K562 (cell line): ENCODE data around the gene HNRNPLL. TPM values are rescaled to one million over a fixed set of nuclear protein-coding genes. Genes with fewer than 3 reads are reported as not detected.

Experiments
- ATAC-seq: fragments of 200-7000 bp; cut with Tn5 transposase; 3 replicates; pipeline ENCODE4 v1.9.1; 2020; ENCODE audit warnings: moderate library complexity
- BruUV-seq: library from RNA; stranded (reverse); fragments of 400-500 nt; replicated peaks from 2 replicates; lab custom pipeline; 2021; lab: Mats Ljungman, UMichigan
- CTCF ChIA-PET: fragments of 300-600 bp; formaldehyde crosslinking; extraction: SDS; loops from one replicate; lab custom pipeline; 2021; ENCODE audit warnings: low intra/inter-chr PET ratio; lab: Yijun Ruan, JAX
- POLR2A ChIA-PET: fragments of 300-600, 350-650 bp; sonication (Branson Sonifier 250); formaldehyde crosslinking; extraction: SDS; loops from one replicate; lab custom pipeline; 2021; ENCODE audit warnings: antibody characterized with exemption, inconsistent platforms; lab: Yijun Ruan, JAX
- DNase-seq, 4 experiments: peaks; one replicate each; pipeline versions ENCODE4 v3.0.0 to v3.0.0-alpha.2; 2011 to 2018; ENCODE audit warnings: low spot score in 3 of 4, mixed read lengths in 3 of 4; ENCODE audit errors: extremely low read depth in 1 of 4
- FAIRE-seq: peaks from 2 replicates; lab custom pipeline; 2011; peaks lifted over from hg19 to GRCh38; lab: Jason Lieb, UNC
- H2AFZ ChIP-seq: 2 replicates; pipeline ENCODE4 v1.6.0; 2011; ENCODE audit warnings: low read depth, low read length, control low read depth, inconsistent platforms
- H3K27ac ChIP-seq: fragments of 200-600 bp; 3 replicates; pipeline ENCODE4 v1.8.0; 2011; ENCODE audit warnings: low read depth, mild to moderate bottlenecking, control low read depth, inconsistent platforms, low read length, moderate library complexity, mixed read lengths; ENCODE audit errors: extremely low read depth
- H3K27me3 ChIP-seq, 2 experiments: fragments of 300-600 bp in 1 of 2; 2 replicates in 1 of 2; 3 replicates in 1 of 2; pipeline versions ENCODE4 v1.6.0 to v1.8.0; 2011; ENCODE audit warnings: inconsistent platforms in 2 of 2, low read length in 2 of 2, mild to moderate bottlenecking in 1 of 2, mixed read lengths in 1 of 2, moderate library complexity in 1 of 2; ENCODE audit not compliant: control insufficient read depth in 2 of 2, insufficient read depth in 2 of 2
- H3K36me3 ChIP-seq: fragments of 300-600 bp; 3 replicates; pipeline ENCODE4 v1.8.0; 2011; ENCODE audit warnings: mild to moderate bottlenecking, low read length, inconsistent platforms; ENCODE audit not compliant: control insufficient read depth, insufficient read depth
- H3K4me1 ChIP-seq, 2 experiments: fragments of 200-600 bp in 1 of 2; replicated peaks in 1 of 2; 2 replicates in 1 of 2; 3 replicates in 1 of 2; pipeline versions ENCODE4 v1.5.1 to v1.8.0; 2011; ENCODE audit warnings: inconsistent platforms in 2 of 2, low read length in 2 of 2, mild to moderate bottlenecking in 1 of 2, mixed read lengths in 1 of 2, moderate library complexity in 1 of 2; ENCODE audit not compliant: control insufficient read depth in 2 of 2, insufficient read depth in 2 of 2
- H3K4me2 ChIP-seq: 2 replicates; pipeline ENCODE4 v1.6.1; 2011; ENCODE audit warnings: low read length, control low read depth, inconsistent platforms, mixed read lengths; ENCODE audit not compliant: insufficient read depth
- H3K4me3 ChIP-seq: fragments of 200-600 bp; sonication (generic), shearing (Covaris generic); 2 replicates; pipeline ENCODE4 v1.5.1; 2016; ENCODE audit warnings: control low read depth, inconsistent platforms
- H3K79me2 ChIP-seq: fragments of 200-600 bp; 3 replicates; pipeline ENCODE4 v1.8.0; 2011; ENCODE audit warnings: low read length, inconsistent platforms; ENCODE audit not compliant: control insufficient read depth, insufficient read depth
- H3K9ac ChIP-seq, 2 experiments: 2 replicates each; pipeline versions ENCODE4 v1.6.0 to v1.6.1; 2011; ENCODE audit warnings: low read depth in 2 of 2, low read length in 2 of 2, control low read depth in 1 of 2, inconsistent platforms in 1 of 2, mild to moderate bottlenecking in 1 of 2, mixed read lengths in 1 of 2; ENCODE audit not compliant: insufficient read depth in 1 of 2
- H3K9me1 ChIP-seq: one replicate; pipeline ENCODE4 v1.6.0; 2011; ENCODE audit warnings: inconsistent platforms, mild to moderate bottlenecking, low read length, moderate library complexity; ENCODE audit not compliant: control insufficient read depth, insufficient read depth
- H3K9me3 ChIP-seq: replicated peaks from 2 replicates; pipeline ENCODE4 v1.5.1; 2011; ENCODE audit warnings: low read depth, low read length, inconsistent platforms; ENCODE audit not compliant: control insufficient read depth, insufficient read depth
- H4K20me1 ChIP-seq: replicated peaks from 2 replicates; pipeline ENCODE4 v1.6.1; 2011; ENCODE audit warnings: low read length, inconsistent platforms, mixed read lengths; ENCODE audit not compliant: control insufficient read depth, insufficient read depth
- CCAR2 ChIP-seq: fragments of 200-400 bp; formaldehyde crosslinking; IDR thresholded peaks from 2 replicates; pipeline ENCODE4 v1.6.1; 2017; ENCODE audit warnings: mild to moderate bottlenecking, low read depth, low read length
- GATAD2B ChIP-seq: fragments of 450-650 bp; IDR thresholded peaks from 2 replicates; pipeline ENCODE4 v1.6.1; 2017; ENCODE audit warnings: mild to moderate bottlenecking, borderline replicate concordance
- GTF2E2 ChIP-seq: fragments of 200-800 bp; sonication (Bioruptor generic); IDR thresholded peaks from 2 replicates; pipeline ENCODE4 v1.6.1; 2016; ENCODE audit warnings: missing genetic modification characterization, missing compliant biosample characterization
- NFYB ChIP-seq: IDR thresholded peaks from 2 replicates; pipeline ENCODE4 v1.6.1; 2011; ENCODE audit warnings: mild to moderate bottlenecking, moderate library complexity; ENCODE audit not compliant: insufficient read length; ENCODE audit errors: extremely low read depth
- NR3C1 ChIP-seq: sonication (generic); formaldehyde crosslinking; IDR thresholded peaks from 2 replicates; pipeline ENCODE4 v1.8.1; 2022; ENCODE audit warnings: missing genetic modification reagents
- U2AF1 ChIP-seq: fragments of 200-400 bp; formaldehyde crosslinking; optimal IDR thresholded peaks from 2 replicates; pipeline ENCODE3; 2017; ENCODE audit warnings: mild to moderate bottlenecking, low read depth, low read length, moderate library complexity
- ZNF707 ChIP-seq: fragments of 250-450 bp; sonication (Bioruptor Pico); conservative IDR thresholded peaks from 2 replicates; pipeline ENCODE4 v1.8.0; 2022; ENCODE audit warnings: inconsistent platforms, mild to moderate bottlenecking, moderate library complexity
- WGBS: fragments of 100-300 bp; shearing (Covaris generic); methylation state at CpG from one replicate; pipeline ENCODE4 v1.1.6; 2016; ENCODE audit warnings: low coverage, mixed read lengths; ENCODE audit not compliant: insufficient coverage; ENCODE audit errors: missing lambda C conversion rate; 5-methylcytosine and 5-hydroxymethylcytosine counted together
- in situ Hi-C: fragments of 300-500 bp; cut with MboI; formaldehyde crosslinking; loops from 4 replicates; pipeline ENCODE4 v1.15.0; 2018; ENCODE audit warnings: inconsistent platforms, mixed read lengths
- intact Hi-C: fragments of 100-400 bp; cut with micrococcal nuclease; formaldehyde crosslinking; loops from 2 replicates; pipeline ENCODE4 v1.14.2; 2022
- polyA plus RNA-seq, 8 experiments: library from polyadenylated mRNA; depleted of rRNA in 4 of 8; stranded (reverse) in 5 of 8; unstranded in 3 of 8; fragments of >200 nt; fragmentation: Nextera tagmentation in 2 of 8; fragmentation: Illumina TruSeq in 1 of 8; extraction: Ambion mirVana in 2 of 8; extraction: Trizol in 1 of 8; gene quantifications; 2 replicates each; pipeline versions ENCODE4 v1.2.1 to v1.2.3, GENCODE V29; 2011 to 2014; ENCODE audit warnings: inconsistent platforms in 1 of 8, missing spikeins in 1 of 8
- total RNA-seq, 7 experiments: library from RNA; depleted of rRNA in 6 of 7; stranded (reverse); fragments of >200 nt in 6 of 7; fragmentation: Illumina TruSeq in 2 of 7; extraction: Trizol in 2 of 7; gene quantifications; 2 replicates each; pipeline versions ENCODE4 v1.2.1 to v1.2.3, GENCODE V29; 2011 to 2021; ENCODE audit warnings: low replicate concordance in 1 of 7
- TF ChIP-seq, protein P1 (sequence below): fragments of 250-450 bp; sonication (Bioruptor Pico); IDR thresholded peaks from 2 replicates; pipeline ENCODE4 v1.8.0; 2021; ENCODE audit warnings: moderate library complexity, mild to moderate bottlenecking, inconsistent platforms

The HNRNPLL gene
- total and polyA plus RNA-seq, 9 of the 15 experiments (the other 6 are each of a cell fraction or from before 2014, with no cell fraction given), result 19.8 to 135 (median 57.8) TPM

DNA sequence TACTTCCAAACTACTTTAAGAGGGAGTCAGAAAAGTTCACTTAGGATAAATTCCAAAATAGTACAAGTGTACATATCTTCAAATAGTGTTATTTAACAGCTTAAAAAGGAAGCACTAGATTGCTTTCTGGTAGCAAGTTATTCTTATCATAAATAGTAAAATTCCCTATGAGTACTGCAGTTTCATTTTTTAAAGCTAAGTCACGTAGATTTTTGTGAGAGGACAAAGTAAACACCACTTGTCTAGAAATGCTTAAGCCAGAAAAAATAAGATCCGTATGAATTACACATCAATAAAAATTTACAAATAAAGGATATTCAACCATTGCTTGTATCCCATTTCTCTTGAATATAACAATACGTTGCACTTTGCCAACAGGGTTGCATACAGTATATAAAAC lies 19.2 kb downstream of the HNRNPLL start:
- Histone ChIP-seq H3K4me1 (no peaks in the 10 kb centered on the region), H3K9me1 (no peaks in the 10 kb centered on the region)
- CTCF ChIA-PET, result no interaction called here
- no peak for TF ChIP-seq GATAD2B
- TF ChIP-seq NFYB, result no peak
- TF ChIP-seq, protein P1, sequence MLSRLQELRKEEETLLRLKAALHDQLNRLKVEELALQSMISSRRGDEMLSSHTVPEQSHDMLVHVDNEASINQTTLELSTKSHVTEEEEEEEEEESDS (CRISPR knock-in tag), result no peak
- no peak for TF ChIP-seq ZNF707 (CRISPR knock-in tag)
- TF ChIP-seq NR3C1, result no peak
- no peak for TF ChIP-seq U2AF1
- no peak for TF ChIP-seq GTF2E2 (tag)
- TF ChIP-seq CCAR2, result no peak
- TF ChIP-seq, all 486 proteins: peak for 0
- FAIRE-seq, result no peak
- Histone ChIP-seq H3K4me2 (no peak overlapping the region), H3K27me3 (no peaks in the 10 kb centered on the region), H3K9ac (no peak overlapping the region), H2AFZ (no peak overlapping the region), H3K27ac (no peak overlapping the region), H4K20me1 (no peaks in the 10 kb centered on the region), H3K4me3 (no peak overlapping the region), H3K79me2 (peaks cover 60% of the 10 kb centered on the region), H3K36me3 (peaks cover 88% of the 10 kb centered on the region), H3K9me3 (no peaks in the 10 kb centered on the region)
- POLR2A ChIA-PET, result interaction anchor here (0.8 to 2.1 kb wide), 4 partner anchors 13 to 167 kb away, joined by 3 to 12 read pairs (median 3); partner anchors contain the start of gene SRSF7
- in situ Hi-C loops (no loop called here), intact Hi-C loops (no loop called here)
- ATAC-seq, result no peak
- 89% methylated on average over 3 of the region's 3 CpGs for WGBS
- BruUV-seq, result no TSS peak
- DNase-seq, result no peak
